ENCODE data around the gene ARSJ. TPM values are rescaled to one million over a fixed set of nuclear protein-coding genes. Genes with fewer than 3 reads are reported as not detected.

The ARSJ gene
- total RNA-seq, 2 experiments from 2014 or later: not detected

GRCh38 chr4:113982181-113982580 is 2.7 kb upstream of the ARSJ start:
- no peak for TF ChIP-seq CTCF (IDR thresholded peaks at IDR 0.05)
- CTCF ChIA-PET: no interaction called here
- POLR2A ChIA-PET: no interaction called here

GRCh38 chr4:113981591-113981990 is 2.1 kb upstream of the ARSJ start:
- DNase-seq (no peak), ATAC-seq (no peak)
- no peaks in the 10 kb centered on the region for H3K36me3 Mint-ChIP-seq (ENCODE audit: low read depth)
- TF ChIP-seq CTCF (IDR thresholded peaks at IDR 0.05): no peak
- no peak overlapping the region for H3K4me3 Mint-ChIP-seq
- POLR2A ChIA-PET: no interaction called here
- H3K27me3 Mint-ChIP-seq: peaks cover 45% of the 10 kb centered on the region
- intact Hi-C loops (cut with micrococcal nuclease): no loop called here
- H3K4me1 Mint-ChIP-seq (ENCODE audit: low read depth): peaks cover 13% of the 10 kb centered on the region
- H3K9me3 Mint-ChIP-seq: peaks cover 2% of the 10 kb centered on the region
- no peak overlapping the region for H3K27ac Mint-ChIP-seq
- CTCF ChIA-PET: no interaction called here

More at GRCh38 chr4:113982181-113982580, 2.7 kb upstream of the ARSJ start:
- peaks cover 45% of the 10 kb centered on the region for H3K27me3 Mint-ChIP-seq
- peaks cover 13% of the 10 kb centered on the region for H3K4me1 Mint-ChIP-seq (ENCODE audit: low read depth)
- ATAC-seq (no peak), DNase-seq (no peak)
- no peak overlapping the region for H3K27ac Mint-ChIP-seq
- no peaks in the 10 kb centered on the region for H3K36me3 Mint-ChIP-seq (ENCODE audit: low read depth)
- peaks cover 2% of the 10 kb centered on the region for H3K9me3 Mint-ChIP-seq
- no peak overlapping the region for H3K4me3 Mint-ChIP-seq
- intact Hi-C loops (cut with micrococcal nuclease): no loop called here

GRCh38 chr4:113979905-113980615 is 613 bp upstream of the ARSJ start:
- H3K4me1 Mint-ChIP-seq (ENCODE audit: low read depth): peaks cover 13% of the 10 kb centered on the region
- ChIA-PET POLR2A (interaction anchor here (0.8 kb wide), 1 partner anchor 35 kb away, joined by 5 read pairs; no protein-coding TSS in a partner anchor), CTCF (interaction anchor here (0.9 to 1.0 kb wide), 2 partner anchors 27 to 90 kb away, joined by 3 read pairs; no protein-coding TSS in a partner anchor)
- H3K36me3 Mint-ChIP-seq (ENCODE audit: low read depth): no peaks in the 10 kb centered on the region
- no peak for DNase-seq
- intact Hi-C loops (cut with micrococcal nuclease): no loop called here
- no peak overlapping the region for H3K27ac Mint-ChIP-seq
- TF ChIP-seq CTCF (IDR thresholded peaks at IDR 0.05): no peak
- no peak for ATAC-seq
- H3K9me3 Mint-ChIP-seq: peaks cover 2% of the 10 kb centered on the region
- H3K27me3 Mint-ChIP-seq: peaks cover 48% of the 10 kb centered on the region
- peak overlapping the region; percentile 71 for H3K4me3 Mint-ChIP-seq

GRCh38 chr4:113978561-113979147 is 793 bp downstream of the ARSJ start:
- peaks cover 13% of the 10 kb centered on the region for H3K4me1 Mint-ChIP-seq (ENCODE audit: low read depth)
- CTCF ChIA-PET: interaction anchor here (1.4 kb wide), 1 partner anchor 26 kb away, joined by 3 read pairs; no protein-coding TSS in a partner anchor
- DNase-seq (no peak), ATAC-seq (no peak)
- peak overlapping the region; percentile 71 for H3K4me3 Mint-ChIP-seq
- POLR2A ChIA-PET: no interaction called here
- no peak overlapping the region for H3K27ac Mint-ChIP-seq
- H3K9me3 Mint-ChIP-seq: peaks cover 6% of the 10 kb centered on the region
- intact Hi-C loops (cut with micrococcal nuclease): no loop called here
- no peaks in the 10 kb centered on the region for H3K36me3 Mint-ChIP-seq (ENCODE audit: low read depth)
- H3K27me3 Mint-ChIP-seq: peaks cover 51% of the 10 kb centered on the region
- TF ChIP-seq CTCF (IDR thresholded peaks at IDR 0.05): no peak

- TF ChIP-seq CTCF (IDR thresholded peaks at IDR 0.05): no peak
- peaks cover 51% of the 10 kb centered on the region for H3K27me3 Mint-ChIP-seq
- CTCF ChIA-PET: interaction anchor here (1.4 kb wide), 1 partner anchor 25 kb away, joined by 3 read pairs; no protein-coding TSS in a partner anchor
- peaks cover 13% of the 10 kb centered on the region for H3K4me1 Mint-ChIP-seq (ENCODE audit: low read depth)
- DNase-seq: no peak
- no peak for ATAC-seq
- H3K4me3 Mint-ChIP-seq: no peak overlapping the region
- POLR2A ChIA-PET: no interaction called here
- intact Hi-C loops (cut with micrococcal nuclease): no loop called here
- peaks cover 9% of the 10 kb centered on the region for H3K9me3 Mint-ChIP-seq
- no peak overlapping the region for H3K27ac Mint-ChIP-seq
- H3K36me3 Mint-ChIP-seq (ENCODE audit: low read depth): no peaks in the 10 kb centered on the region
Measured at GRCh38 chr4:113978105-113978504, 1.3 kb downstream of the ARSJ start.

Measured in activated CD8-positive, alpha-beta T cell treated with anti-CD3 and anti-CD28 coated beads for 36 hours (primary cell).